ENCODE measurements around the gene EFHD2. TPM values are rescaled to one million over a fixed set of nuclear protein-coding genes. Genes with fewer than 3 reads are reported as not detected.

The EFHD2 gene
- total RNA-seq, 1 experiment from 2014 or later: 48.5 TPM

DNA sequence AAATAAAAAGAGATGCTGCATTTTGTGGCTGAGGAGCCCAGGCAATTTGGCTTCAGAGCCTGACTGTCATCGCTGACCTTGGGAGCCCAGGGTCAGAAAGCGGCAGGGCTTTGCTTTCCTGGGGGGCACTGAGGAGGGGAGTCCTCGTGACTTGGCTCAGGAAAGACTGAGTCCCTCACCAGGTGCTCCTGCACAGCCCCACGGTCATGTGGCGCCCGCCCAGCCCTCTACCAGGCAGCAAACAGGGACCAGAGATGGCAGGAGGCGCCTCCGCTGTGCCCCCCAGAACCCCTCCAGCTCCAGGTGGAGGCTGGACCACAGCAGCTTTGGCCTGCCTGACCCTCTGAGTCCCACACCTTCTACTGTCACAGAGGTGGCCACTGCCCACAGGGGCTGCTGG, 13.2 kb downstream of the EFHD2 start:
- Mint-ChIP-seq H3K27ac (ENCODE audit: low read depth, unreplicated experiment) (no peak overlapping the region), H3K4me3 (ENCODE audit: unreplicated experiment) (no peak overlapping the region), H3K4me1 (ENCODE audit: insufficient read depth, unreplicated experiment) (peaks cover 24% of the 10 kb centered on the region), H3K9me3 (ENCODE audit: unreplicated experiment) (no peaks in the 10 kb centered on the region), H3K36me3 (ENCODE audit: insufficient read depth, unreplicated experiment) (peaks cover 21% of the 10 kb centered on the region), H3K27me3 (ENCODE audit: insufficient read depth, unreplicated experiment) (no peaks in the 10 kb centered on the region)
- no TSS peak for BruUV-seq (replicated peaks)
- intact Hi-C loops (cut with micrococcal nuclease): no loop called here
- TF ChIP-seq, protein P1, sequence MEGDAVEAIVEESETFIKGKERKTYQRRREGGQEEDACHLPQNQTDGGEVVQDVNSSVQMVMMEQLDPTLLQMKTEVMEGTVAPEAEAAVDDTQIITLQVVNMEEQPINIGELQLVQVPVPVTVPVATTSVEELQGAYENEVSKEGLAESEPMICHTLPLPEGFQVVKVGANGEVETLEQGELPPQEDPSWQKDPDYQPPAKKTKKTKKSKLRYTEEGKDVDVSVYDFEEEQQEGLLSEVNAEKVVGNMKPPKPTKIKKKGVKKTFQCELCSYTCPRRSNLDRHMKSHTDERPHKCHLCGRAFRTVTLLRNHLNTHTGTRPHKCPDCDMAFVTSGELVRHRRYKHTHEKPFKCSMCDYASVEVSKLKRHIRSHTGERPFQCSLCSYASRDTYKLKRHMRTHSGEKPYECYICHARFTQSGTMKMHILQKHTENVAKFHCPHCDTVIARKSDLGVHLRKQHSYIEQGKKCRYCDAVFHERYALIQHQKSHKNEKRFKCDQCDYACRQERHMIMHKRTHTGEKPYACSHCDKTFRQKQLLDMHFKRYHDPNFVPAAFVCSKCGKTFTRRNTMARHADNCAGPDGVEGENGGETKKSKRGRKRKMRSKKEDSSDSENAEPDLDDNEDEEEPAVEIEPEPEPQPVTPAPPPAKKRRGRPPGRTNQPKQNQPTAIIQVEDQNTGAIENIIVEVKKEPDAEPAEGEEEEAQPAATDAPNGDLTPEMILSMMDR (IDR thresholded peaks at IDR 0.05; ENCODE audit: unreplicated experiment): no peak
- ChIA-PET CTCF (interaction anchor here (0.6 to 13.2 kb wide), 5 partner anchors 8 to 99 kb away, joined by 3 to 165 read pairs (median 19); partner anchors contain the start of gene EFHD2), POLR2A (no interaction called here)
- DNase-seq (ENCODE audit: unreplicated experiment): no peak

DNA sequence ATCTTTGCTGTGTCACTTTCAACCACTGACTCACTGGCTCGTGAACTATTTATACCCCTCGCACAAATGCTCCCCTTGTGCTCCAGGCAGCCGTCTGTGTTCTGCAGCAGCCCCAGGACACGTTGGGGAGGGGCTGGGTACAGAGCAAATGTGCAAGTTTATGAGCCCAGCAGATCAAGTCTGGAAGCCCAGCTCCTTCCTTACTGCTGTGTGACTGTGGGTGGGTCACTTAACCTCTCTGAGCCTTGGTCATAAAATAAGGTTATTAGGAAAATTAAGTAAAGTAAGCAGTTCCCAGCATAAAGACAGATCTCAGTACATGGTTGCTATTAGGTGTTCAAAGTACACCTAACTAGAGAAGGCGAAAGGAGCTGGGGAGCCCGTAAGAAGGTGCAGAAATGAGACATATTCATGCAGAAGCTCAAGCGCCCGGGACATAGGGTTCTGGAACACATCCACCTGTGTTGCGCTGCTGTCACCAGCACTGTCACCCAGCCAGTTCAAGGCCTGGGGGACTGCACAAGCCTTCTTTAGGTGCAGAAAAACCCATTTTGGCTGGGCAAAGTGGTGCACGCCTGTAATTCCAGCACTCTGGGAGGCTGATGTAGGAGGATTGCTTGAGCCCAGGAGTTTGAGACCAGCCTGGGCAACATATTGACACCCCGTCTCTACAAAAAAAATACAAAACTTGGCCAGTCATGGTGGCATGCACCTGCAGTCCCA, 13.8 kb downstream of the EFHD2 start:
- POLR2A ChIA-PET: interaction anchor here (0.8 kb wide), 1 partner anchor 9 kb away, joined by 6 read pairs; no protein-coding TSS in a partner anchor

DNA sequence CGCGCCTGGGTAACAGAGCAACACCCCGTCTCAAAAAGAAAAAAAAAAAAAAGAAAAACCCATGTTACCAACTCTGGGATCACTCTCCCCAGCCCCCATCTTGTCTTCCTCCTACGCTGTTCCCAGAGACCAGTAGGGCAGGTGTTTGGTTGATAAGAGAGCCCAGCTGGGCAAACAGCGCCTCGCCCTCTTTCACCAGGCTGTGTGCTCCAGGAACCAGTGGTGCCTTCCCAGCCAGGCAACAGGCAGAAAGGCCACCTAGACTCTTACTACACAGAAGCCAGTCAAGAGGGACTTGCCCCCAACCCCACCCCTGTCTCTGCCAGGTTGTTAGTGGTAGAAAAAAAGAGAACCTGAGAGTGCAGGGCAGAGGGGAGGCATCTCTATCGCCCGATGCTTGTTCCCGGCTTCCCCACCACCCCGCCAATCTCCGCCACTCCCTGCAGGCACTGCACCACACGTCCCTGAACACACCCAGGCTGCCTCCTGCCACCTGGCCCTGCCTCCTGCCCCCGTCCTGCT, 14.5 kb downstream of the EFHD2 start:
- Mint-ChIP-seq H3K27me3 (ENCODE audit: insufficient read depth, unreplicated experiment) (no peaks in the 10 kb centered on the region), H3K27ac (ENCODE audit: low read depth, unreplicated experiment) (peak overlapping the region; percentile 64), H3K4me1 (ENCODE audit: insufficient read depth, unreplicated experiment) (peaks cover 19% of the 10 kb centered on the region), H3K36me3 (ENCODE audit: insufficient read depth, unreplicated experiment) (peaks cover 28% of the 10 kb centered on the region), H3K9me3 (ENCODE audit: unreplicated experiment) (no peaks in the 10 kb centered on the region), H3K4me3 (ENCODE audit: unreplicated experiment) (no peak overlapping the region)
- DNase-seq (ENCODE audit: unreplicated experiment): no peak
- intact Hi-C loops (cut with micrococcal nuclease): no loop called here
- CTCF ChIA-PET: interaction anchor here (0.6 to 13.2 kb wide), 4 partner anchors 7 to 100 kb away, joined by 3 to 165 read pairs (median 12); partner anchors contain the start of gene EFHD2
- TF ChIP-seq, protein P1 (IDR thresholded peaks at IDR 0.05; ENCODE audit: unreplicated experiment): no peak
- POLR2A ChIA-PET: interaction anchor here (0.8 kb wide), 1 partner anchor 10 kb away, joined by 6 read pairs; no protein-coding TSS in a partner anchor
- BruUV-seq (replicated peaks): no TSS peak

More for the DNA sequence above, 13.8 kb downstream of the EFHD2 start:
- Mint-ChIP-seq H3K27me3 (ENCODE audit: insufficient read depth, unreplicated experiment) (no peaks in the 10 kb centered on the region), H3K4me1 (ENCODE audit: insufficient read depth, unreplicated experiment) (peaks cover 23% of the 10 kb centered on the region), H3K27ac (ENCODE audit: low read depth, unreplicated experiment) (no peak overlapping the region), H3K36me3 (ENCODE audit: insufficient read depth, unreplicated experiment) (peaks cover 27% of the 10 kb centered on the region), H3K9me3 (ENCODE audit: unreplicated experiment) (no peaks in the 10 kb centered on the region), H3K4me3 (ENCODE audit: unreplicated experiment) (no peak overlapping the region)
- TF ChIP-seq, protein P1 (IDR thresholded peaks at IDR 0.05; ENCODE audit: unreplicated experiment): no peak
- DNase-seq (ENCODE audit: unreplicated experiment): no peak
- intact Hi-C loops (cut with micrococcal nuclease): no loop called here
- no TSS peak for BruUV-seq (replicated peaks)
- CTCF ChIA-PET: interaction anchor here (0.6 to 13.2 kb wide), 5 partner anchors 7 to 135 kb away, joined by 3 to 165 read pairs (median 4); partner anchors contain the start of gene EFHD2

DNA sequence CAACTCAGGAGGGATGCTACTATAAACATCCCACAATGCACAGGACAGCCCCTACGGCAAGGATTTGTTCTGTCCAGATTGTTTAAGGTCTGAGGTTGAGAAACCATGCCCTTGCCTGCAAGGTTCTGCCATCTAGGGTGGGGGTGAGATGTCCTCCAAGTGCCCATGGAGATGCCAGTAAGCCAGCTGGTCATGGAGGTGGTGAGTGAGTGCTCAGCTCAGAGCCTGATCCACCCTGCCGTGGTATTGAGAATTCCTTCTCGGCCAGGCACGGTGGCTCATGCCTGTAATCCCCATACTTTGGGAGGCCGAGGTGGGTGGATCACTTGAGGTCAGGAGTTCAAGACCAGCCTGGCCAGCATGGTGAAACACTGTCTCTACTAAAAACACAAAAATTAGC, 15.3 kb downstream of the EFHD2 start:
- POLR2A ChIA-PET: interaction anchor here (0.6 to 1.3 kb wide), 2 partner anchors 12 to 24 kb away, joined by 3 to 5 read pairs; no protein-coding TSS in a partner anchor
- CTCF ChIA-PET: interaction anchor here (13.2 kb wide), 1 partner anchor 101 kb away, joined by 165 read pairs; no protein-coding TSS in a partner anchor
- intact Hi-C loops (cut with micrococcal nuclease): no loop called here
- H3K4me1 Mint-ChIP-seq (ENCODE audit: insufficient read depth, unreplicated experiment): peaks cover 19% of the 10 kb centered on the region
- peak overlapping the region; percentile 64 for H3K27ac Mint-ChIP-seq (ENCODE audit: low read depth, unreplicated experiment)
- no peak for DNase-seq (ENCODE audit: unreplicated experiment)
- no peak overlapping the region for H3K4me3 Mint-ChIP-seq (ENCODE audit: unreplicated experiment)
- no peaks in the 10 kb centered on the region for H3K9me3 Mint-ChIP-seq (ENCODE audit: unreplicated experiment)
- no peaks in the 10 kb centered on the region for H3K27me3 Mint-ChIP-seq (ENCODE audit: insufficient read depth, unreplicated experiment)
- BruUV-seq (replicated peaks): no TSS peak
- TF ChIP-seq, protein P1 (IDR thresholded peaks at IDR 0.05; ENCODE audit: unreplicated experiment): no peak
- peaks cover 28% of the 10 kb centered on the region for H3K36me3 Mint-ChIP-seq (ENCODE audit: insufficient read depth, unreplicated experiment)

Data from MCF 10A (cell line).